Measurements from ENCODE around the gene LMBR1L. TPM values are rescaled to one million over a fixed set of nuclear protein-coding genes. Genes with fewer than 3 reads are reported as not detected.
A peak's percentile ranks its signal among the peaks of the same experiment; 100 is the strongest.

Gene LMBR1L
- total and polyA plus RNA-seq, 2 of the 13 experiments (the other 11 are each of a cell fraction or from before 2014, with no cell fraction given): 12.2 to 65.9 TPM

- TF ChIP-seq HMGXB4 (CRISPR knock-in tag; IDR thresholded peaks at IDR 0.05; ENCODE audit: borderline replicate concordance in 1 of 2, low read depth in 1 of 2) (peak; percentile 98 to 99), ZNF580 (CRISPR knock-in tag; IDR thresholded peaks at IDR 0.05; ENCODE audit: borderline replicate concordance, low read depth) (peak; percentile 90), FOXA1 (IDR thresholded peaks at IDR 0.05) (no peak), FOXA1 (CRISPR knock-in tag; IDR thresholded peaks at IDR 0.05) (peak; percentile 53; the same call in 1 of the 2 replicates), KDM2A (CRISPR knock-in tag; IDR thresholded peaks at IDR 0.05; ENCODE audit: borderline replicate concordance, low read depth) (peak; percentile 96), ATF6 (CRISPR knock-in tag; conservative IDR thresholded peaks at IDR 0.05) (no peak), MZF1 (CRISPR knock-in tag; IDR thresholded peaks at IDR 0.05; ENCODE audit: borderline replicate concordance) (peak; percentile 94; the same call in 1 of the 2 replicates), ZXDC (CRISPR knock-in tag; IDR thresholded peaks at IDR 0.05) (peak; percentile 47; the same call in 1 of the 2 replicates), STAG1 (CRISPR knock-in tag; IDR thresholded peaks at IDR 0.05) (no peak), SIX1 (CRISPR knock-in tag; IDR thresholded peaks at IDR 0.05; ENCODE audit: borderline replicate concordance) (peak; percentile 32; the same call in 1 of the 2 replicates), MTF1 (CRISPR knock-in tag; IDR thresholded peaks at IDR 0.05) (no peak), SUZ12 (IDR thresholded peaks at IDR 0.05; ENCODE audit: low read depth, low read length) (no peak), SP2 (CRISPR knock-in tag; IDR thresholded peaks at IDR 0.05) (peak; percentile 70), ZSCAN30 (CRISPR knock-in tag; IDR thresholded peaks at IDR 0.05) (peak; percentile 74), ZFX (CRISPR knock-in tag; IDR thresholded peaks at IDR 0.05; ENCODE audit: low read depth) (peak; percentile 90), ZNF782 (CRISPR knock-in tag; IDR thresholded peaks at IDR 0.05; ENCODE audit: borderline replicate concordance) (0 out of 2 replicates have a peak, but pooled peaks have one; percentile 25), THAP7 (CRISPR knock-in tag; IDR thresholded peaks at IDR 0.05) (no peak), SNRNP70 (IDR thresholded peaks at IDR 0.05; ENCODE audit: low read depth, low read length) (no peak), ZNF83 (CRISPR knock-in tag; IDR thresholded peaks at IDR 0.05; ENCODE audit: borderline replicate concordance) (no peak), CBX5 (CRISPR knock-in tag; IDR thresholded peaks at IDR 0.05; ENCODE audit: borderline replicate concordance) (peak; percentile 79), CREBL2 (CRISPR knock-in tag; IDR thresholded peaks at IDR 0.05; ENCODE audit: borderline replicate concordance) (no peak)
These were observed 50.1 kb downstream of the LMBR1L start, which contains the start of gene KMT2D (continued) for GRCh38 chr12:49060237-49061156.
